BJ (cell line): ENCODE results near the gene KCNK5. TPM values are rescaled to one million over a fixed set of nuclear protein-coding genes. Genes with fewer than 3 reads are reported as not detected.

Experiments
- CTCF ChIA-PET: fragments of 350-600 bp; formaldehyde crosslinking; extraction: SDS; loops from one replicate; lab custom pipeline; 2021; ENCODE audit warnings: antibody characterized with exemption, inconsistent platforms; lab: Yijun Ruan, JAX
- POLR2A ChIA-PET: fragments of 300-600 bp; sonication (Branson Sonifier 250); formaldehyde crosslinking; extraction: SDS; loops from one replicate; lab custom pipeline; 2021; ENCODE audit warnings: antibody characterized with exemption; lab: Charles Lee
- DNase-seq: peaks from one replicate; pipeline ENCODE4 v3.0.0-alpha.2; 2011; ENCODE audit warnings: low read depth
- H3K27me3 ChIP-seq: 2 replicates; pipeline ENCODE4 v1.6.0; 2011; ENCODE audit warnings: low read length; ENCODE audit not compliant: control insufficient read depth, insufficient read depth
- H3K36me3 ChIP-seq: 2 replicates; pipeline ENCODE4 v1.5.1; 2011; ENCODE audit warnings: low read length; ENCODE audit not compliant: control insufficient read depth, insufficient read depth
- H3K4me3 ChIP-seq: 2 replicates; pipeline ENCODE4 v1.5.1; 2011; ENCODE audit warnings: low read depth, mild to moderate bottlenecking, control low read depth, low read length
- polyA plus RNA-seq: library from polyadenylated mRNA; depleted of rRNA; stranded (reverse); fragments of >200 nt; gene quantifications from 2 replicates; pipeline ENCODE4 v1.2.3, GENCODE V29; 2011
- TF ChIP-seq, protein P1 (sequence below): IDR thresholded peaks from 2 replicates; pipeline ENCODE4 v1.5.1; 2011; ENCODE audit warnings: low read depth, mild to moderate bottlenecking, control low read depth, inconsistent platforms, low read length, moderate library complexity; ENCODE audit not compliant: insufficient read depth

KCNK5 gene
- polyA plus RNA-seq, 1 experiment, result not detected

DNA sequence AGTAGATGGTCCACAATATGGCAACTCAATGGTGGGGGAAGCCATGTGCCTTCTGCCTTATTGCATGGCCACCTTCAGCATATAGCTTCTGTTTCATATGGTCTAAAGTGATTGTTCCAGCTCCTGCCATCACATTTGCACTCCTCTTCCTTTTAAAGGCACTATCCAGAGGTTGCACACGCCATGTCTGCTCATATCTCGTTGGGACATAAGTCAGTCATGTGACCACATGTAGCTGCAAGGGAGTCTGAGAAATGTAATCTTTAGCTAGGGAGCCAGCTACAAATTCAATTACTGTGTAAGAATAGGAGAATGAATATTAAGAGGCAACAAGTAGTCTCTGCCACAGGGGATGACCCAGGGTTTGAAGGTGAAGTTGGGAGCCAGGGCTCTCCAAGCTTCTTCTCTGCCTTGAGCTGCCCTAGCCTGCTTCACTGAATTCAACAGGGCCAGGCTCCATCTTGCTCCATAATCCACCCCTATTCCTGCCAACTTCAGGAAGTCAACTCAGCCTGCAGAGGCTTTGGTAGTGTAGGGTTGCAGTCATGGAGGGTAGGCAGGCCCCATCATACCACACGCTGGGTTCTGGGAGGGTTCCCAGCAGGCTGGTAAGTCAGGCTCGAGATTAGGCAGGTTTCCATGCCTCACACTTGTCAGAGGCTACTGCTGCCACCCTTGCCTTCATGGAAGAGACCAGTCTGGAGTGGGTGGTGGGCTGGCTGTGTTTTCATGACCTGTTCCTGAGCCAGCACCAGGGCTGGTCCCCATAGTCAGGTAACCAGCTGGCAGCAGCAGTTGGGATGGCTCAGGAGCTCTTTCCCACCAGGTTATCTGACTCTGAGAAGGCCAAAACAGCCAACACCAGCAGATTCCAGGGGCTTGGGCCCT, 57.5 kb downstream of the KCNK5 start:
- CTCF ChIA-PET, result interaction anchor here (8.7 kb wide), 1 partner anchor 131 kb away, joined by 136 read pairs; no protein-coding TSS in a partner anchor
- no peak for DNase-seq
- no peak overlapping the region for H3K4me3 ChIP-seq
- H3K27me3 ChIP-seq, result no peaks in the 10 kb centered on the region; the same call in 1 of the 2 replicates
- POLR2A ChIA-PET, result no interaction called here
- no peaks in the 10 kb centered on the region for H3K36me3 ChIP-seq
- TF ChIP-seq, protein P1, sequence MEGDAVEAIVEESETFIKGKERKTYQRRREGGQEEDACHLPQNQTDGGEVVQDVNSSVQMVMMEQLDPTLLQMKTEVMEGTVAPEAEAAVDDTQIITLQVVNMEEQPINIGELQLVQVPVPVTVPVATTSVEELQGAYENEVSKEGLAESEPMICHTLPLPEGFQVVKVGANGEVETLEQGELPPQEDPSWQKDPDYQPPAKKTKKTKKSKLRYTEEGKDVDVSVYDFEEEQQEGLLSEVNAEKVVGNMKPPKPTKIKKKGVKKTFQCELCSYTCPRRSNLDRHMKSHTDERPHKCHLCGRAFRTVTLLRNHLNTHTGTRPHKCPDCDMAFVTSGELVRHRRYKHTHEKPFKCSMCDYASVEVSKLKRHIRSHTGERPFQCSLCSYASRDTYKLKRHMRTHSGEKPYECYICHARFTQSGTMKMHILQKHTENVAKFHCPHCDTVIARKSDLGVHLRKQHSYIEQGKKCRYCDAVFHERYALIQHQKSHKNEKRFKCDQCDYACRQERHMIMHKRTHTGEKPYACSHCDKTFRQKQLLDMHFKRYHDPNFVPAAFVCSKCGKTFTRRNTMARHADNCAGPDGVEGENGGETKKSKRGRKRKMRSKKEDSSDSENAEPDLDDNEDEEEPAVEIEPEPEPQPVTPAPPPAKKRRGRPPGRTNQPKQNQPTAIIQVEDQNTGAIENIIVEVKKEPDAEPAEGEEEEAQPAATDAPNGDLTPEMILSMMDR, result no peak

DNA sequence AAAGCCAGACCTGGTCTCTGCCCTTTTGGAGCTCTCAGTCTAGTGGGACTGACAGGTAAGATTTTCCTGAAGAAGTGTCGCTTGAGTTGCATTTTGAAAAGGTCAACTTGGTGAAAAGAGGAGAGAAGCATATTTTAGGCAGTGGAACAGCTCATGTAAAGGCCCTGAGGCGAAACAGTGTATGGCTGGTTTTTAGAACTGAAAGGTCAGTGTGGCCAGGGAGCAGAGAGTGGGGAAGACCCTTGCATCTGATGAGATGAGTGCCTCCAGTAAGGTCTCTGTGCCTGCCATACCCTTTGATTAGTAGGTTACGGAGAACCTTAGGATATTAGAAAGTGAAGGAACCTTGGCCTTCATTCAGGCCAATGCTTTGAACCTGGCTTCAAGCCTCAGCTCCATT, 58.4 kb downstream of the KCNK5 start:
- H3K4me3 ChIP-seq, result no peak overlapping the region
- POLR2A ChIA-PET, result no interaction called here
- CTCF ChIA-PET, result interaction anchor here (6.7 to 8.7 kb wide), 2 partner anchors 132 to 139 kb away, joined by 55 to 136 read pairs; no protein-coding TSS in a partner anchor
- H3K27me3 ChIP-seq, result no peaks in the 10 kb centered on the region; the same call in 1 of the 2 replicates
- TF ChIP-seq, protein P1, result no peak
- DNase-seq, result no peak
- no peaks in the 10 kb centered on the region for H3K36me3 ChIP-seq

DNA sequence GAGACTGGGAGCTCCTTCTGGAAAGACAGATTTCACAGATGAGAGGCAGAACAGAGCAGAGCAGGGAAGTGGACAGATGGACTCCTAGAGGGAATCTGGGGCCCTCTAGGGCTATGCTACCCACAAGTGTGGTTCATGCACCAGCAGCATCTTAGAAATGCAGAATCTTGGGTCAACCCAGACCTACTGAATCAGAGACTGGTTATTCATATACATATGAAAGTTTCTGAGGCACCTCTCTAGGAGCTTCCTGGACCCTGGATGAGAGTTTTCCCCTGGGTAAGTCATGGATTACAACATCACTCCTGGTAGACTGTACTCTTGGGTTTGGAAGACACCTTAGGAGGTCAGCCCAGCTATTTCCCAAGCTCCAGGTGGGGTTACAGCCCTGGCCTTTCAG, 58.9 kb downstream of the KCNK5 start:
- Histone ChIP-seq H3K36me3 (no peaks in the 10 kb centered on the region), H3K27me3 (no peaks in the 10 kb centered on the region; the same call in 1 of the 2 replicates), H3K4me3 (no peak overlapping the region)
- POLR2A ChIA-PET, result no interaction called here
- CTCF ChIA-PET, result interaction anchor here (6.7 to 8.7 kb wide), 2 partner anchors 133 to 140 kb away, joined by 55 to 136 read pairs; no protein-coding TSS in a partner anchor
- DNase-seq, result no peak
- TF ChIP-seq, protein P1, result no peak

DNA sequence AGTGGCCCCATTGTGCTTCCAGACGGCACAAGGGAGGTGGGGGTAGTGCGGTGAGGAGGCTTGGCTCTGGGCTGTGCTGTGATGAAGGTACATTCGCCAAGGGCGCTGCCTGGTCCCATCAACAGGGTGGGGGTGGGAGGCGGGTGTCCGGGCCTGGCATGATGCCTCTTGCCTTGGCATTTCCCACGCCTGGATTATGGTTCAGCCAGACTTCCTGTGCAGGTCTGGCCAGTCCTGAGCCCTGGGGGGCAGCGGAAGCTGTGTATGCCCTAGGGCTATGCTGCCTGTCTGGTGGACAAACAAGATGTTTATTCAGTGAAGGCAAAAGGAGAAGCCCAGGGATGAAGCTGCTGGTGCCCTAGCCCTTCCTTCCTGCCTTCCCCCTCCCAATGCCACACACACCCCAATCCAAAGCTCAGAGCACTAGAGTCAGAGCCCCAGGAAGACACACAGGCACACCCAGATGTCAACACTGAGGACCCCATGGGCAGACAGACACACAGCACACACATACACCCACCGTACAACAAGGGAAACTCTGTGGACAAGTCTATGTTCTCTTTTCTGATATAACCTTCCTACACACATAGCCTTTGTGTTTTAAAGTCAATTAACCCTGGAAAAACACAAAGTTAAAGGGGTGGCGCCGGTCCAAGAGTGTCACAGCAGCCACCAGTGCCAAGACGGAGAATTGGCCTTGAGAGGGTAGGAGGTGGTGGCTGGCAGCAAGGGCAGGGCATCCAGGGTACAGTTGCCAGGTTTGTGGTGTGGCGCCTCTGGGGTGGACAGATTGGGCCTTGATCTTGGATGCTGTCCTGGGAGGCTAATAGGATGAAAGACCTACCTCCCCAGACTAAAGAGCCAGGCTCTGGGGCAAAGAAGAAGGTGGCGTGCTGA, 59.6 kb downstream of the KCNK5 start:
- DNase-seq, result no peak
- no peaks in the 10 kb centered on the region; the same call in 1 of the 2 replicates for H3K27me3 ChIP-seq
- H3K4me3 ChIP-seq, result no peak overlapping the region
- ChIA-PET CTCF (interaction anchor here (6.7 to 8.7 kb wide), 2 partner anchors 133 to 141 kb away, joined by 55 to 136 read pairs; no protein-coding TSS in a partner anchor), POLR2A (no interaction called here)
- H3K36me3 ChIP-seq, result no peaks in the 10 kb centered on the region
- TF ChIP-seq, protein P1, result no peak
